GM12875 (cell line): ENCODE data around the gene PSMC3.

Source experiments
- H3K4me3 ChIP-seq: one replicate; pipeline ENCODE4 v1.5.1; 2011; ENCODE audit warnings: low read depth, low read length, control low read depth
- TF ChIP-seq, protein P1 (sequence below): IDR thresholded peaks from 2 replicates; pipeline ENCODE4 v1.5.1; 2011; ENCODE audit warnings: low read depth, mild to moderate bottlenecking, control low read depth, inconsistent platforms, low read length, moderate library complexity, borderline replicate concordance; ENCODE audit not compliant: insufficient read depth

The PSMC3 gene

DNA sequence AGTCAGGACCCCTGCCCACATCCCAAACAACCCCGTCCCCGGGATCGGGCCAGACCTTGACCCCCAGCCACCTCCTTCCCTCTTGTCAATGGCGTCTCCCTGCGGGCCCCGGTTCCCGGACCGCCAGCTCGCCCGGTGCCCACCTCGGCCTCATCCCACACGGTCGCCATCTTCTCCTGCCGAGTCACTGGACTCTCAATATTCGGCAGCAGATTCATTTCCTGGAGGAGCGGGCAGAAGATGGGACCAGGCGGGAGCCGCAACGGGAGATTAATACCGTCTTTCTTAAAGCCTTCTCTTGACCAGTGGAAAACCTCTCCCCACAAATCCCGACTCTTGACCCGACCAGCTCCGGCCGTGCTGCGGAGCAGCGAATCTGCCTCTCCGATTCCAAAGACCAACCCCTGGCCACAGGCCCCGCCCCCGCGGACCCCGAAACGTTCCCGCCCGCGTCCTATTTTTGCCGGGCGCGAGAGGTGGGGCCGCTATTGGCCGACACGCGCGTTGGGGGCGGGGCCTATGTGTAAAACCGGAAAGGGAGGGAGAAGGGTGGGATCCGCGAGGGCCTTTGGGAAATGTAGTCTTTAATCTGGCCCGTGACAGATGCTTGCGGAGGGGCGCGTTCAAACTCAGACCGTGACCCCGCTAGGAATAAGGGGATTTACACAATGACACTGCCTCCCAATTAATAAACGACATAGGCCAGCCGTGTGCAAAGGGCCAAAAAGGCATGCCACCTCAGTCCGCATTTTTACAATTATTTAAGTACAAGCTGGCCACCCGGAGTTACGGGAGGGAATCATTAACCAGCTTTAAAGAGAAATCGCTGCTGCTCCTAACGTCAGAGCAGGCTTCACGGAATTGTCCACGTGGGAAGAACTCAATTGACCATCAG, at the start of gene PSMC3:
PSMC3 (minus strand) TSS at position 378 of the 895 bp plus-strand sequence; CDS start at position 218, 160 bp downstream.
- peak within 1 kb of the TSS; percentile 61 for H3K4me3 ChIP-seq
- TF ChIP-seq, protein P1, sequence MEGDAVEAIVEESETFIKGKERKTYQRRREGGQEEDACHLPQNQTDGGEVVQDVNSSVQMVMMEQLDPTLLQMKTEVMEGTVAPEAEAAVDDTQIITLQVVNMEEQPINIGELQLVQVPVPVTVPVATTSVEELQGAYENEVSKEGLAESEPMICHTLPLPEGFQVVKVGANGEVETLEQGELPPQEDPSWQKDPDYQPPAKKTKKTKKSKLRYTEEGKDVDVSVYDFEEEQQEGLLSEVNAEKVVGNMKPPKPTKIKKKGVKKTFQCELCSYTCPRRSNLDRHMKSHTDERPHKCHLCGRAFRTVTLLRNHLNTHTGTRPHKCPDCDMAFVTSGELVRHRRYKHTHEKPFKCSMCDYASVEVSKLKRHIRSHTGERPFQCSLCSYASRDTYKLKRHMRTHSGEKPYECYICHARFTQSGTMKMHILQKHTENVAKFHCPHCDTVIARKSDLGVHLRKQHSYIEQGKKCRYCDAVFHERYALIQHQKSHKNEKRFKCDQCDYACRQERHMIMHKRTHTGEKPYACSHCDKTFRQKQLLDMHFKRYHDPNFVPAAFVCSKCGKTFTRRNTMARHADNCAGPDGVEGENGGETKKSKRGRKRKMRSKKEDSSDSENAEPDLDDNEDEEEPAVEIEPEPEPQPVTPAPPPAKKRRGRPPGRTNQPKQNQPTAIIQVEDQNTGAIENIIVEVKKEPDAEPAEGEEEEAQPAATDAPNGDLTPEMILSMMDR: no peak

DNA sequence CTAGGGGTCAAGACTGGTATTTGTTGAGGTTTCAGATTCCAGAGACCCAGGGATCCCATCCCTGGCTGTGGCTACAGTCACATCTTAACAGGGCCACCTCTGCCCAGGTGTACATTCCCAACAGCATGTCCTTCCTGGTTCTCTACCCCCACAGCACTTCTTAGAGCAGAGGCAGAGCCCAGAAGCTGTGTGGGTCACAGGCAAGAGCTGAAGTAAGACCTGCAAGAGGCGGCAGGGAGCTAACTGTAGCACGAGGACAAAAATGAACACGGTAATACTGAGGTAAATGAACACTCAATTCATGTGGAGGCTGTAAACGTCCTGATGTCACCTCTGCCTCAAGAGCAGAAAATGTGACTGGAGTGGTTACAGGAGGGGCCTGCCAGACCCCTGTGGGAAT, 44.4 kb upstream of the PSMC3 start:
- TF ChIP-seq, protein P1: no peak

DNA sequence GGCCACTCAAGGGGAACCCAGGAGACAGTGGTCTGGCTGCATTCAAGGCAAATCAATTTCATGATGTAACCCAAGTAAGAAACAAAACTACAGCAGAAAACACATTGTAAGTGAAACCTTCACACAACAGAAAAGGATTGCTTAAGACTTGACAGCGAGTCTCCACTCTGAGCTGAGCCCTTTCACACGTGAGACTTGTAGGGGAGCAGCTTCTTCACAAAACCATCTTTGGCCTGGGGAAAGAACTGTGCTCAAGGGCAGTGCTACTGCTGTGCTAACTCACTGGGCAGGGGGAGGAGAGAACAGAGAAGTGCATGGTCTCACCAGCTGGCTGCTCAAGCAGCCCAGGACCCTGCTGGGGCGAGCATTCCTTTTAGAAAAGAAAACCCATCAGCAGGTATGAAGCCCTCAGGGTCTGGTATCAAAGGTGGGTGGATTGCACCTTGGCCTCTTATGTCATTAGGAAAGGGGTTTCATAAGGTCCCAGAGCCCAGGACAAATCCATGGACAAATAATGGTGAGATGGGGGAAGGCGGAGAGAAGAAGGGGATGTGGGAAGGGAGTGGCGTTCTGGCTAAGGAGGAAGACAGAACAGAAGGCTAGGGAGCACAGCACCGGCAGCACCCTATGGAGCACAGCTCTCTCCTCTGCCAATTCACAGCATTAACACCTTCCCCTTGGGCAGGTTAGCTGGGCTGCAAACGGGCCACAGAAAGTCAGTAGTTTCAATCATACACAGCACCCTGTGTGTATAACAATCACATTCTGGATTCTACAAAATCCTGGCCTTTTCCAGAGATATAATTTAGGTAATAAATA, 43.3 kb upstream of the PSMC3 start:
- TF ChIP-seq, protein P1: no peak
- no peak overlapping the region for H3K4me3 ChIP-seq

More for the DNA sequence above, 44.4 kb upstream of the PSMC3 start:
- no peak overlapping the region for H3K4me3 ChIP-seq

DNA sequence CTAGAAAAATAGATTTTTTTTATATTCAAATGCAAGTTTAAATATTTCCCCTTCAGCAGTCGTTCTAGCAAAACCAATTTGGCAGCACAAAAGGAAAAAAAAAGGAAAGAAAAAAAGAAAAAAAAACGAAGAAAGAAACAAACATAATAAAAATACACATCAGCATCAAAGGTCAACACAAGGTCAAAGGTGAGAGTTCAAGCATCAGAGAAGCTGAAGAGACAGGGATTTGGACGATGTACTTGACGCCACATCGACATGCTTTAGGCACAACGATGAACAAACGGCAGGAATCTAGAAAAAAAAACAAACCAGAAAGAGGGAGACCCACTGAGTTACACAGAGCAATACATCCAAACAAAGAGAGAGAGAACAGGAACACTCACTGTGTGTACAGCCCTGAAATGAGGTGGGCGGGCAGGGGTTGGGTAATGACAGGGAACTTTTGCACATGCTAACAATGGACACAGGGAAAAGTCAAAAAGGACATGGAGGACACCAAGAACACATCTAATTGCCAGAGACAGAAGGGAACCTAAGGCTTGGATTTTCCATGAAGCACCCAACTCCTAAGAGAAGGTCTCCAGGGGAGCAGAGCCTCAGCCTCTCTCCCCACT, 42.5 kb upstream of the PSMC3 start:
- TF ChIP-seq, protein P1: no peak
- no peak overlapping the region for H3K4me3 ChIP-seq

DNA sequence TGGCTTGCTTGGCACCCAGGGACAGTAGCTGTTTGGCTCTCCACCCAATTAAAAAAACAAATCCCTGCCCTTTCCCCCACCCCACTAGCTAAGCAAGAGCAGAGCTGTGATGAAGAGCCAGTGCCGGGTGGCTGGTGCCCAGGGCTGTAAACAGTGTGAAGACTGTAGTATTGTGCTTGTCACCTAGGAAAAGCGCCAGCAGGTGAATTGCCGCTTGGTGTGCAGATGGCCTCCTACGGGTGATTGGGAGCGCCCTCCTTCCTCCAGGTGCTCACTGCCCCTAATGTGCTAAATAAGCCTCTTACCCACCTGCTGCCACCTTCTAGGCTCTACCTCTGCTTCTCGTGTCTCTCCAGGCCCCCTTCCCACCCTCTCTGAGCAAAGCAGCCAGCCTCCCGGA, 41.1 kb upstream of the PSMC3 start:
- TF ChIP-seq, protein P1: no peak
- H3K4me3 ChIP-seq: no peak overlapping the region

DNA sequence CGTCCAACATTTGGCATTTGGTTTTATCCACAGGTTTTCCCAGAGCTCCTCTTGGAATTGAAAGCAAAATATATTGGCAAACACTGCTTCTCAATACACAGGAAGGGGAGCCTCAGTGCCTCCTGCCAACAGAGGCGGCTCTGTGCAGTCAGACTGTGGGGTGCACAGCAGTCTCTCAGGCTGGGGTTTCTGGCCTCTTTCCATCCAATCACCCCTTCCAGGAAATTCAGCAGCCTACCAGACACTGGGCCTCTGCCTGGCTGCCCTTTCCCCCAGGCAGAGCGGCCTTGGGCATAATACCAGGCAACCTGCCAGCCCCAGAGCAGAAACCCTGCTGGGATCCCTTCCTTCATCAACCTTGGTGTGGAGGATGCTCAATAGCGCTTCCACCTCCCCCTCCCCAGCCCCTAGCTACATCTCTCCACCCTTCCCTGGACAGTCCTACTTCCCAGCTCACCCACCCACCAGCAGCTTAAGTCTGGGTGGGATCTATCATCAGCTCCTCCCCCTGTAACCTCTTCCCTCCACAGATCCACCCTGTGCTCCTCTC, 40.5 kb upstream of the PSMC3 start:
- TF ChIP-seq, protein P1: no peak
- H3K4me3 ChIP-seq: no peak overlapping the region
